ENCODE measurements around the gene POLR2I.
"Not testable (repeated sequence)": the region's sequence is repeated elsewhere in the genome, so short reads cannot be mapped to it uniquely, and the experiment has no call there.

POLR2I gene

DNA sequence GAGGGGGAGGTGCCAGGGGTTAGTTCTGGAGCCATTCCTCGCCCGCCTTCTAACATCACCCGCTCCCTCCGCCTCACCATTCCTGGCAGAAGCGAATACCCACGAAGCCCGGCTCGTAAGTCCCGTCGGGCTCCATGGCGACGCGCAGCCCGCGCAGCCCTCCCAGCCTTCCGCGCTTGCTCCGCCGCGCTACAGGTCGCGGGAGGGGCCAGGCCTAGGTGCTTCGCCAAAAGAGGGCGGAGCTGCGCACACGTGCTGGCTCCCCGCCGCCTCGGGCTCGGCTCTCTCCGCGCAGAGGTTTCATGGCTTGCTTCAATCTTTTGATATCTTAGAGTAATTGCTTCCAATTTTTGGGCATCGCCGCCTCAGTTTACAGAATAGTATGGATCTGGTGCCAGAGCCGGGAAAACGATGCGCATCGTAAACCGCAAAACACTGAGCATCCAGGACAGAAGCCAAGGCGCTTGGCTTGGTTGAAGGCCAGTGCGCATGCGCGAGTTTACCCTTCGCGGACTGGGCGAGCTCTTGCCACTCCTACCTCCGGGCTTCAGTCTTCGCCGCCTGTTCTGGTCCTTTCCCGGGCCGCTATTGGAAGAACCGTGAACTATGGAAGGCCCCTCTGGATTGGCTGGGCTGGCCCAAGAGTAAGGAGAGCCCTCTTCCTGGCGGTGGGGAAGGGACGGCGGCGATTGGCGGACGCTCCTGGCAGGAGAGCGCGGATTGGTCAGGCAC lies at the start of gene POLR2I:
POLR2I (minus strand) TSS at position 155 of the 732 bp plus-strand sequence; CDS start at position 136, 19 bp downstream.
- DNase-seq = peak; percentile 96

DNA sequence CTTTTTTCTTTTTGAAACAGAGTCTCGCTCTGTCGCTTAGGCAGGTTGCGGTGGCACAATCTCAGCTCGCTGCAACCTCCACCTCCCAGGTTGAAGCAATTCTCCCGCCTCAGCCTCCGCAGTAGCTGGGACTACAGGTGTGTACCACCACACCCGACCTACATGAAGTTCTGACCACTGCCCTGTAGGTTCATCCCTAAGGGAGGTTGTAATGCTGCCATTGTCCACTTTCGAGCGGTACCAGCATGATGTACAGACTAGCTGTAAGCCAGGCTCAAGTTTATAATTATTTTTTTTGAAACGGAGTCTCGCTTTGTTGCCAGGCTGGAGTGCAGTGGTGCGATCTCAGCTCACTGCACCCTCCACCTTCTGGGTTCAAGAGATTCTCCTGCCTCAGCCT lies 49.1 kb upstream of the POLR2I start:
- DNase-seq = no peak

DNA sequence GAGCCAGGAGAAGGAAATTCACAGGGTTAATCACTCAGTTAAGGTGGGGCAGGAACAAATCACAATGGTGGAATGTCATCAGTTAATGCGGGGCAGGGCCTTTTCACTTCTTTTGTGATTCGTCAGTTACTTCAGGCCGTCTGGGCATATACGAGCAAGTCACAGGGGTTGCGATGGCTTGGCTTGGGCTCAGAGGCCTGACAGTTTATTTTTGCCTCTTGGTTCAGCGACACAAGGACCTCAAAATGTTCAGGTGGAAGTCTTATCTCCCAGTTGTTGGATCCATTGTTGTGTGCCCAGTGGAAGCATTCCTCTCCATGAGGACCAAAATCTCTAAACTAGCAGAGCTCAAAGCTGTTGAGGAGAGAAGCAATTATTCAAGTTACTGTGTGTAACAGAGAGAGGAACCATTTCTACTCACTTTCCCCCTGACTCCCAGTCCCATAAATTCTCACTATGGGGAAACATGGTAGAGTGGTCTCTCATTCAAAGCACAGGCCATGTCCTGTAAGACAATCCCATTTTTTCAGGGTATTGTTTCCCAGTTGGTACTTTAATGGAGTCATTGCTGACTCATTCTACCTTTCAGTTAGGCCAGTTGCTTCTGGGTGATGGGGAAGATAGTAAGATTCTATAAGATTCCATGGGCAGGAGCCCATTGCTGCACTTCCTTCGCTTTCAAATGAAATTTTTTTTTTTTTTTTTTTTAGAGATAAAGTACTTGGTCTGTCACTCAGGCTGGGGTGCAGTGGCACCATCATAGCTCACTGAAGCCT lies 46.3 kb upstream of the POLR2I start:
- no peak for DNase-seq

DNA sequence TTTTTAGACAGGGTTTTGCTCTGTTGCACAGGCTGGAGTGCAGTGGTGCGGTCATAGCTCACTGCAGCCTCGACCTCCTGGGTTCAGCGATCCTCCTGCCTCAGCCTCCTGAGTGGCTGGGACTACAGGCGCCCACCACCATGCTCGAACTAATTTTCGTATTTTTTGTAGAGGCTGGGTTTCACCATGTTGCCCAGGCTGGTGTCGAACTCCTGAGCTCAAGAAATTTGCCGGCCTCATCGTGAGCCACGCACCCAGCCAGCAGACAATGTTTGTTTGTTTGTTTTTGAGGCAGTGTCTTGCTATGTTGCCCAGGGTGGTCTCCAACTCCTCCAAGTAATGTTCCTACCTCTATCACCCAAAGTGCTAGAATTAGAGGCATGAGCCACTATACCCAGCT lies 38.5 kb upstream of the POLR2I start:
- no peak for DNase-seq

DNA sequence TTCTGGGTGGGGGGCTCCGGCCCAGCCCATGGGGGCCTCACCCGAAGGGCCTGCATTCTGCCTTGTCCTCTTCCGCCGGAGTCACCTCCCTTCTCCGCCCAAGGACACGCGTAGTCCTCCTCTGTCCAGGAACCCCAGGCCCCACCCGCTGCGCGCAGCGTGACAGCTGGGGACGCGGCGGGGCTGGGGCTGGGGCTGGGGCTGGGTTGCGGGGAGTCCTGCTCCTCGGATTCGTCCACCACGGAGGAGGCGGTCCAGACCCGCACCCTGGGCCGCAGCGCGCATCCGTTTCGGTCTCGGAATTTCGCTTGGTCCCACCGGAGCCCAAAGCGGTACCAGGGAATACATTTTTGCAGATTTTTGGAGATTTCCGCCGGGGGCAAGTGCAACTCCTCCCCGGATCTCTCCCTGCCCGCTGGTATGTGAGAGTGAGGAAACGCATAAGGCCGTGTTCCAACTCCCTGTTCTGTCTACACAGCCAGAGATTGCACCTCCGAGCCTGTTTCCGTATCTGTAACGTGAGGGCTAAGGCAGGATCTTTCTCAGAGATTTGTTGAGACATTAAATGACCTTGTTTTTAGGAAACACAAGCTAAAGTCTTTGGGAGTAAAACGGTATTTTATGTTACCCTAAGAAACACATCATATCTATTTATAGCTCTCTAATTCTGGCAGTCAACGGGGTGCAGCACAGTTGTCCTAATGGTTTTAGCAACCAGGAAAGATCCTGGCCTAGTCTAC lies 37.8 kb upstream of the POLR2I start, which contains the start of gene COX7A1:
COX7A1 (minus strand) TSS at position 96 of the 740 bp plus-strand sequence; CDS start at position 56, 40 bp downstream.
- no peak for DNase-seq

DNA sequence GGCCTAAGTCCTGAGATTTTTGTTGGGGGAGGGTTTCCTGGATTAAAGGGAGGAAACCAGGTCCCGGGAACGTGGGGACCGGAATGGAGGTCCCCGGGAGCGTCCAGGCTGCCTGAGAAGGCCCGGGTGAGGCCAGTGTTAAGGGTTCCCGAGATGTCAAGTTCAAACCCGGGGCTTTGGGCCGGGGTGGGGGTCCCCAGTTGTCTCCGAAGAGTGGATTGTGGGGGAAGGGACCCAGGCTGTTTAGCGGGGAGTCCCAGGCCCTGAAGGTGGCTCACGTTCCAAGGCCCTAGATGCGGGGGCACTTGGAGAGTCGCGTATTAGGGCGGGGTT lies 37.3 kb upstream of the POLR2I start:
- DNase-seq = no peak

DNA sequence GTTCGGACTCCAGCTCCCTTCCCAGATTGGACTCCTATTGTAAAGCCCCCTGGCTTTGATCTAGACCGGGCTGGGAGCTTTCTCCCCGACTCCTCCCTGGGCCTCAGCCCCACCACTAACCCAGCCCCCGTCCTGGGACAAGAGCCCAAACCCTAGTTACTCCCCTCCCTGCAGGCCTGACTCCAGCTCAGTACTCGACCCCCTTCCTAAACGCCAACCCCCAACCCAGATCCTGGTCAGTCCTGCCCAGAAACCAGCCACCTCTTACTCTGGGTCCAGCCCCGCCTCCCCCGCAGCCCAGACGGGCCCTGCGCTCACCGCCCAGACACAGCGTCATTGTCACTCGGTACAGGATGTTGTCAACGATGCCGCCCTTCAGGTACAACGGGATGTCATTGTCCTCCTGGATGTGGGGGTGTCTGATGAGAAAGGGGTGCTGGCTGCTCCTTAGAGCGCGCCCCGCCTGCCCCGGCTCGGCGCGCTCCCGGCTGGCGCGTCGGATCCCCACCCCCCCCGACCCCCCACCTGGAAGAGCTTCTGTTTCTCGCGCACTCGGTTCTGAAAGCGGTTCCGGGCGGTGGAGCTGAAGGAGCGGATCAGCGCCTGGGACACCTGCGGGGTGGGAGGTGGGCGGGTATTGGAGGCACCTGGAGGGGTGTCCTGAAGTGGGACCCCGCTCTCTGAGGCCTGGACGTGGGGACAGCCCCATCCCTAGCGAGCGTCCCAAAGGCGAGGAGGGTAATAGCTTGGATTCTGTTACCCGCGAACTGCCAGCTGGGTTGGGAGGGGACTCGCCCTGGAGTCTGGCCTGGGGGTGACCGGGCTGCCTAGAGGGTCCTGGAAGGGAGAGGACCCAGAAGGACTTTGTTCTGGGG lies 36.7 kb upstream of the POLR2I start:
- no peak for DNase-seq

DNA sequence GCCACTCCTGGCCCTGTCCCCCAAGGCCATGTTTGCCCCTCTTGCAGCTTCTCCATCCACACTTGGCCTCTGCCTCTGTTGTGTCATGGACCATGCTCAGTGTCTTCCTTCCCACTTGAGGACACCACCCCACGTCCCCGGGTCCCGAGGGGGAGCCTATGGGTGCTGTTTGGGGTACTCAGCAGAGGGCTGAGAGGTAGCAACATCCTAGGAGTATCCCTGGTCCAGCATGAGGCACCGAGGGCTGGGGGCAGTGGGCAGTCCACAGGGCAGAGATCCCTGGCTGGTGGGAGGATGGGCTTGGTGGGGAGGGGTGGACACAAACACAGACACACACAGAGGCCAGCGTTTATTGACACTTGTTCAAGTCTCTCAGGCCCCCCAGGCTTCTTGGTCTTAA lies 35.9 kb upstream of the POLR2I start:
- no peak for DNase-seq

DNA sequence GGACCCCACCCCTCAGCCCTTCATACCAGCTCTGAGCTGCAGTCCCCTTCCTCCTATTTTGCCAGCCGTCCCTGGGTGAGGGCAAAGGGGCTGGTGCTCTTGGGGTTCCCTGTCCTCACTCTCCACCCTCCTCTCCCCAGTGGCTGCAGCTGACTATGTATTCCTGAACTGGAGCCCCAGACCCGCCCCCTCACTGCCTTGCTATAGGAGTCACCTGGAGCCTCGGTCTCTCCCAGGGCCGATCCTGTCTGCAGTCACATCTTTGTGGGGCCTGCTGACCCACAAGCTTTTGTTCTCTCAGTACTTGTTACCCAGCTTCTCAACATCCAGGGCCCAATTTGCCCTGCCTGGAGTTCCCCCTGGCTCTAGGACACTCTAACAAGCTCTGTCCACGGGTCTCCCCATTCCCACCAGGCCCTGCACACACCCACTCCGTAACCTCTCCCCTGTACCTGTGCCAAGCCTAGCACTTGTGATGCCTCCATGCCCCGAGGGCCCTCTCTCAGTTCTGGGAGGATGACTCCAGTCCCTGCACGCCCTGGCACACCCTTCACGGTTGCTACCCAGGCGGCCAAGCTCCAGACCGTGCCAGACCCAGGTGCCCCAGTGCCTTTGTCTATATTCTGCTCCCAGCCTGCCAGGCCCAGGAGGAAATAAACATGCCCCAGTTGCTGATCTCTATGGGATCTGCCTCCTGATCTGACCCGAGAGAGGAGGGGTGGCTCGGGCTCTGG lies 35.2 kb upstream of the POLR2I start:
- DNase-seq = no peak

DNA sequence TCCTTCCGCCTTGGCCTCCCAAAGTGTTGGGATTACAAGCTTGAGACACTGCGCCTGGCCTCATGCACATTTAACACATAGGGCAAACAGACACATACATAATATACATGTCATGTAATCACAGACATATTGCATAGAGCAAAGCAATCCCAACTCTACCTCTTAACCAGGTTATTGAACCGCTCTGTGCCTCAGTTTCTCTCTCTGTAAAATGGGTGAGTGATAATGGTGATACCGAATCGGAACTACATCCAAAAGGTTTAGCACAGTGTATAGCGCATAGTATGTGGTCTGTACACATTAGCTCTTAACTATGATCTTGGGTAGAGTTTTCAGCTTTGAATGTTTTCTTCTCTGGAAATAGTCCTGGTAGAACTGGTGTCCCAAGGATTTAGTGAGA lies 29.9 kb upstream of the POLR2I start:
- no peak for DNase-seq

DNA sequence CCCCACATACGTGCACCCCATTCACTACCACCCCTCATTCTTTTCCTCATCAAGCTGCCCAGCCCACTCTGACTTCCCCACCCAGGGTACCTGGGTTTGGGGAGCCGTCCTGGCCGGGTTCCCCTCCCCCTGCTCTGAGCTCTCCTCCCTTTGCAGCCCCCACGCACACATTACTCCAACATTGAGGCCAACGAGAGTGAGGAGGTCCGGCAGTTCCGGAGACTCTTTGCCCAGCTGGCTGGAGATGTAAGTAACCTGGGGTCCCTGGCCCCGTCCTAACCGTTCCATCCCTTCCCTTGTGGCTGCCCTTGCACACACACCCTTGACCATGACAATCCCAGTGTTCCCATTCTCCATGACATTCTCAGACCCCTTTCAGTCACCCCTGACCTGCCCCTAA lies 27.8 kb upstream of the POLR2I start:
- DNase-seq = no peak

DNA sequence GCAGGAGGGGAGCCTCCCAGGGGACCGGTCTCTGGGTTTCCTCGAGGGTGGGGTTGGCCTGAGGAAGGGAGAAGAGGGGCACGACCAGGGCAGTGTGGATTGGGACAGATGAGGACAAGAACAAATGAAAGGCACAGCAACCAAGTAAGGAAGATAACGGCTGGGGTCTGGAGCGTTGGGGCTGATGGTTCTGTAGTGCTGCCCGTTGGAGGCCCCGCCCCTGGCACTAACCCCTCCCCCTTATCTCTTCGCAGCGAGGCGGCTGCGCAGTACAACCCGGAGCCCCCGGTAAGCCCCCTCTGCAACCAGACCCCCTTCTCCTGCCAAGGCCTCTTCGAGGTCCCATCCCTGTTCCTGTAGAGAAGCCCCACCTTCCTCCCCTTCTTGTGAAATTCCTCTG lies 27.4 kb upstream of the POLR2I start:
- no peak for DNase-seq

DNA sequence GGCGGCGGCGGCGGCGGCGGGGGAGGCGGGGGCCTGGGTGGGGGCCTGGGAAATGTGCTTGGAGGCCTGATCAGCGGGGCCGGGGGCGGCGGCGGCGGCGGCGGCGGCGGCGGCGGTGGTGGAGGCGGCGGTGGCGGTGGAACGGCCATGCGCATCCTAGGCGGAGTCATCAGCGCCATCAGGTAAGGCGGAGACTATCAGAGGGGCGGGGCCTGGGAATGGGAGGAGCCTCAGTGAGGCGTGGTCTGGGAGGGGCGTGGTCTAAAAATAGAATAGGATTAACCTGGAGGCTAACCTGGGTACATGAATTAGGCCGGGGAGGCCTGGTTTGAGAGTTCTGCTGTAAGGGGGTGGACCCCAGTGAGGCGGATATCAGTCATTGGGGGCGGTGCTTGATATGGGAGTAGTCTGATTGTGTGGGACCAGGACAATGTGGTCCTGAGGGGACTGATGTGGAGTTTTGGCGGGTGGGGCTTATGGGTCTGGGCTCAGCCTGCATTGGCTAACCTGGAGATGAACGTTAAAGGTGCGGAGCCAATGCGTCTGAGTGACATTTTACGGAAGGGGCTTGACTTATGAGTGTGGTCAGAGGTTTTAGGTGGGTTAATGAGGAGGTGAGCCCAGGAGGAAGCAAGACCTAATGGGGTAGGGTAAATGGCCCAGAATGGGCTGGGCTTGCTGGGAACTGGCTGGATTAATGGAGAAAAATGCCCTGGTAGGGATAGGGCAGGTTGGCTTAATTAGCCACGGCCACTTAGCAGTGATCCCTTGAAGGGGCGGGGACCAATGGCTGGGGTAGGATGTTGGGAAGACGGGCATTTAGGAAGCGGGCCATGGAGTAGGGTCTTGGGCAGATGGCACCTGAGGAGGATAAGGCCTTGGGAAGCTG lies 26.6 kb upstream of the POLR2I start:
- peak; percentile 90 for DNase-seq

DNA sequence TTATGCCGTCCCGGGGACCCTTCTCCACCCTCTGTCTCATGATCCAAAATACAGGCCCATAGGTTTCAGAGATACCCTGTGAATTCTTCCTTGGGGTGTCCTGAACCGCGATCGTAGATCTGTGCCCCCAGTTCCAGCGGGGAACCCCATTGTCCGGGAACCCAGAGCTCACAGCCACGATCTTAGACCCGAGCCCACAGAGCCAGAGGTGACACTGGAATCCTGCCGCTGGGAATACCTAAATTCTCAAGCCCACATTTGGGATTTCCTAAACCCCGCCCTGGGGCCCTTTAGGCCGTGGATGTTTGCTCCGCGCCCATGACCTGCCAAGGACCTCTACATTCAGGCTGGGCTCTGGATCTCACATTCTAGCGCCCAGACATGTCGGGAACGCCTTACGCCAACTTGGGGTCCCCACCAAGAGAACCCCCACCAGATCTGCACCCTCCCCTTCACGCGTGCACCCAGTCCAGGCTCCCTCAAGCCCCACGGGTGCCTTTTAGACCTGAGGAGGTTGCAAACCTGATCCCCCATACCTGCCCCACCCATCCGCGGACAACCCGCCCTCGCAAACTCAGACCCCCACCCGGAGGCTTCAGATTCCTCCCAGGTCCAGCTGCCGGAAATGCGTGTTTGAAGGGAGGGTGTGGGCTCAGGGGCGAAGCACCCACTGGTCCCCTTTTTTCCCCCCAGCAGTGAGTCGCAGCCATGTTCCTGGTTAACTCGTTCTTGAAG lies 25.8 kb upstream of the POLR2I start:
- DNase-seq = no peak

DNA sequence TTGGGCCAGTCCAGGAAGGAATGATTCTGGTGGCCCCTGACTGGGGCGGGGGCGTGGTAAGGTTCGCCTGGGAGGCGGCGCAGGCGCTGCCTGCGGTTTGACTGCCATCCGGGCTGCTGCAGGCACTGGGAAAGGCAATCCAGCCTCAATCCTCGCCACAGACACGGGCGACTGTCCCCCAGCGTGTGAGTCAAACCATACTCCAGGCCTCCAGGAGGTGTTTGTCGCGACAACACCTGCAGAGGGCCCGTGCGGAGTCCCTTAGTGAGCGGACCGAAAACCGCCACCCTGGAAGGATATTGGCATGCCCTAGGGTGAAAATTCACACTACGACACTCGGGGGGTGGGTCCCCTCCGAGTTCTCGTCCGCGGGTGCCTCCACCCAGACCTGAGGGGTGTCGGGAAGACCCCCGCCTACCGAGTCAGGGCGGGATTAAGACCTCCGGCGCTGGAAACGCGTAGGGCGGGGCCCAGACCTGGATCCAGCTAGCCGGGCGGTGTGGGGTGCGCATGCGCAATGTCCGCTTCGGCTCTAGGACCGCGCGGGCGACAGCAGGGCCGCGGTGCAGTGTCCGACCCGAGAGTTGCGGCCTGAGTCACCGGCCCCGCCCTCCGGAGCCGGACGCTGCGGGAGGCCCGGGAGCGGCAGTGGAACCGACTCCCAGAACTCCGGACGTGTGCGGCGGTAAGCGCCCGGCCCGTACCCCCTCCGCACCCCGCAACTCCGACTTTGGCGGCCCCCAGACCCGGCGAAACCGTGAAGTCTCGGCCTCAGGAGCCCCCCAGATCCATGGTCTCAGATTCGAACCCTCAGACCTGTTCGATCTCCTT lies 25.0 kb upstream of the POLR2I start, which contains the start of gene CAPNS1:
CAPNS1 (plus strand) TSS at position 594 of the 831 bp plus-strand sequence. CDS start 946 bp downstream, outside the sequence.
- peak; percentile 92 for DNase-seq

DNA sequence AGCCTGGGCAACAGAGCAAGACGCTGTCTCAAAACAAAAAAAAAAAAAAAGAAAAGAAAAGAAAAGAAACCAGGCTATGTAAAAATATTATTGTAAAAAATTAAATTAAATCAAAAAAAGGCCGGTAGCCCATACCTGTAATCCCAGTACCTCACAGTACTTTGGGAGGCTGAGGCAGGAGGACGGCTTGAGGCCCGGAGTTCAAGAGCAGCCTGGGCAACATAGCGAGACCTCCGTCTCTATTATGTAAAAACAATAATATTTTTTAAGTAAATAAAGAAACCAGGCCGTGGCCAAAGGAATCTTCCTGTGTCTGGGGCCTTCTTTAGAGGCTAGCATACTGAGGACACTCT lies 24.4 kb upstream of the POLR2I start:
- DNase-seq = no peak

DNA sequence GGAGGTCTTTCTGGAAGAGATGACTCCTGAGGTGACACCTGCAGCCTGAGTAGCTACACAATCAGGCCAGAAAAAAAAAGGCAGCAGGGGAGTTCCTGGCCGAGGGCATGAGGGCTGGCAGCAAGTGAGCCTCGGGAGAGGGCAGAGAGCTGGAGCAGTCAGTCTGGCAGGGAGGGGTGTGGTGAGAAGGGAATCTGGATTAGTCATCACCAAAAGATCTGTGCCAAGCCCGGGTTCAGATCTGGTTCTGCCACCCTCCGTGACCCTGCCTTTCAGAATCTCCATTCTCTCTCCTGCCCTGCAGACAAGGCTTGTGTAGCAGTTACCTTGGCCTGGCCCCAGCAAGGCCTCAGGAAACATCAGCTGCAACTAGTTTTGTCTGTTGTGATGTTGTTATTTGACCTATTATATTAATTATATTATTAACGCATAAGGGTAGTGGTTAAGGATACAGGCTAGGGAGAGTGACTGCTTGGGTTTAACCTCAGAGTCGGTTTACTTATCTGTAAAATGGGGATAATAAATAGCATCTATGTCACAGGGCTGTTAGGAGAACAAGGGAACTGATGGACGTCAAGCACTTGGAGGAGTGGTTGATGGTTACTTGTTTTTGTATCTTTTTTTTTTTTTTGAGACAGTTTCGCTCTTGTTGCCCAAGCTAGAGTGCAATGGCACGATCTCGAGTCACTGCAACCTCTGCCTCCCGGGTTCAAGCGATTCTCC lies 22.4 kb upstream of the POLR2I start:
- DNase-seq = no peak

DNA sequence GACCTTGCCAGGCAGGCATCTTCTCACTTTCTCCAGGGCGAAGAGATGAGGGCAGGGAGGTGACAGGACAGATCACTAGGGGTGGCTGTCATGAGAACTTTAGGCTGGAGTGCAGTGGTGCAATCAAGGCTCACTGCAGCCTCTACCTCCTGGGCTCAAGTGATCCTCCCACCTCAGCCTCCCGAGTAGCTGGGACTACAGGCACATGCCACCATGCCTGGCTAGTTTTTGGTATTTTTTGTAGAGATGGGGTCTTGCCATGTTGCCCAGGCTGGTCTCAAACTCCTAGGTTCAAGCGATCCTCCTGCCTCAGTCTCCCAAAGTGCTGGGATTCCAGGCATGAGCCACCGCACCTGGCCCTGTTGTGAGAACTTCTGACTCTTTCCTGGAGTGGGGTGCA lies 20.2 kb upstream of the POLR2I start:
- DNase-seq = not testable (repeated sequence)

All from activated CD8-positive, alpha-beta memory T cell treated with anti-CD3 and anti-CD28 coated beads, Interleukin-2, amount 50 U/mL, for 4 hours (primary cell).